Spleen (tissue), 7 donors: ENCODE results near the gene DNAJA2.

Experiments
- POLR2A ChIP-seq, 3 donors: fragments of 450-650 bp; IDR thresholded peaks; one replicate each; pipeline ENCODE4 v1.5.1; 2017; ENCODE audit warnings: antibody characterized with exemption in 3 of 3, mild to moderate bottlenecking in 1 of 3
- TF ChIP-seq, protein P1 (sequence below), 11 experiments: fragments of 200-600 bp in 7 of 11; fragments of 450-650 bp in 4 of 11; sonication (generic) in 4 of 11; IDR thresholded peaks in 8 of 11; conservative IDR thresholded peaks in 3 of 11; 1 replicate in 7 of 11; 2 replicates in 4 of 11; pipeline versions ENCODE4 v1.4.0 to v1.8.0; 2016 to 2021; ENCODE audit warnings: antibody characterized with exemption in 11 of 11, inconsistent platforms in 4 of 11, mild to moderate bottlenecking in 1 of 11
- donor health status: DM: no; HTN: no; CAD: no; lungs with moderate emphysema.
- donor health status: DM: no; HTN: no; CAD: no.
- donor health status: DM: no; HTN: no; CAD: no.

DNA sequence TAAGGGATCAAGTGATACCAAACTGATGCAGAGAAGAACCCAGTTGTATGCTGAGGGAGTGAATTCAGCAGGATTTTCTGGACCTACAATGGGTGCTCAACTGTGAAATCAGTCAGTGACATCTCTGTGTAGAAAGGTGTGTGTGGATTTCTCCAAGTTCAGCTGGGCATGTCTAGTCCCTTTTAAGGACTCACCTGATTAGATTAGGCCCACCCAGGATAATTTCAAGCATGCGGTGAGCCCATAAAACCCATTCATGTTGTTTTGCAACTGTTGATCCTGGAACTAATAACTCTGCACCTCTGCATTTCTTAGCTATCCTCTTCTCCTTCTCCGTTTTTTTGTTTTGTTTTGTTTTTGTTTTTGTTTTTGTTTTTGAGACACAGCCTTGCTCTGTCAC lies 35.1 kb upstream of the DNAJA2 start:
- TF ChIP-seq, protein P1, sequence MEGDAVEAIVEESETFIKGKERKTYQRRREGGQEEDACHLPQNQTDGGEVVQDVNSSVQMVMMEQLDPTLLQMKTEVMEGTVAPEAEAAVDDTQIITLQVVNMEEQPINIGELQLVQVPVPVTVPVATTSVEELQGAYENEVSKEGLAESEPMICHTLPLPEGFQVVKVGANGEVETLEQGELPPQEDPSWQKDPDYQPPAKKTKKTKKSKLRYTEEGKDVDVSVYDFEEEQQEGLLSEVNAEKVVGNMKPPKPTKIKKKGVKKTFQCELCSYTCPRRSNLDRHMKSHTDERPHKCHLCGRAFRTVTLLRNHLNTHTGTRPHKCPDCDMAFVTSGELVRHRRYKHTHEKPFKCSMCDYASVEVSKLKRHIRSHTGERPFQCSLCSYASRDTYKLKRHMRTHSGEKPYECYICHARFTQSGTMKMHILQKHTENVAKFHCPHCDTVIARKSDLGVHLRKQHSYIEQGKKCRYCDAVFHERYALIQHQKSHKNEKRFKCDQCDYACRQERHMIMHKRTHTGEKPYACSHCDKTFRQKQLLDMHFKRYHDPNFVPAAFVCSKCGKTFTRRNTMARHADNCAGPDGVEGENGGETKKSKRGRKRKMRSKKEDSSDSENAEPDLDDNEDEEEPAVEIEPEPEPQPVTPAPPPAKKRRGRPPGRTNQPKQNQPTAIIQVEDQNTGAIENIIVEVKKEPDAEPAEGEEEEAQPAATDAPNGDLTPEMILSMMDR (IDR thresholded peaks at IDR 0.05 in 8 of 11, conservative IDR thresholded peaks at IDR 0.05 in 3 of 11) = no peak
- TF ChIP-seq POLR2A (IDR thresholded peaks at IDR 0.05) = no peak
